Glomerular visceral epithelial cell (primary cell): Measurements from ENCODE around the gene PAQR9.

Experiments used
- DNase-seq: peaks from one replicate; pipeline ENCODE4 v3.0.0-alpha.2; 2016; ENCODE audit errors: extremely low spot score

The PAQR9 gene

DNA sequence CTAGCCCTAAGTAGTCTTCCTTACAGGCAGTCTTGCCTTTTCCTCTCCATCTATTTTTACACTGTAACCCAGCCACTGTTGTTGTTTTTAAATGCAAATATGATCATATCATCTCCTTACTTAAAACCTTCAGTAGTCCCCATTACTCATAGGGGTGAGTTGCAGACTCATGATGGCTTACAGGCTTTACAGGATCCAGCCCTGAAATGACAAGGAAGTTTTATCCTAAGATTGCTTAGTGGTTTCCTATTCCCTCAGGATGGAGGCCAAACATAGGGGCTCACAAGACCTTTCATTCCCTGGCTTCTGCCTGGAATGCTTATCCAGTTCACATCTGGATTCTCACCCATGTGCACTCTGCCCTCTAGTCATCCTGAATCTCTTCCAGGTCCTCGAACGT, 46.9 kb downstream of the PAQR9 start:
- no peak for DNase-seq

- no peak for DNase-seq
Measured at GRCh38 chr3:142915636-142916035, 47.8 kb downstream of the PAQR9 start.

- DNase-seq, result no peak
Measured at GRCh38 chr3:142914286-142914811, 49.1 kb downstream of the PAQR9 start.

DNA sequence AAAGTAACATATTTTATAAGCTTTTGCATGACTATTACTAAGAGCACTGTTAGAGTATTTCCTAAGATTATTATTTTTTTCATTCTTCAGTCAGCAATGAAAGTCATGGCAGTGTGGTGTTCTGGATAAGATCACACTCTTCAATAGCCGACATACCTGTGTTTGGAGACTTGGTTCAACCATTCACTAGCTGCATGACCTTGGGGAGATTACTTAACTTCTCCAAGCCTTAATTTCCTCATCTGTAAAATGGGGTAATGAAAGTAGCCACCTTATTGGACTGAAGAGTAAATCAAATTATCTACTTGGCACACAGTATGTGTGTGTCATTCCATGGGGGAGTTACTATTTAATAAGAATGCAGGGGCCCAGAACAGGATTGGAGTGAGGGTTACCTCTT, 50.0 kb downstream of the PAQR9 start:
- no peak for DNase-seq

- DNase-seq, result no peak
Measured at GRCh38 chr3:142912402-142913172, 50.9 kb downstream of the PAQR9 start.
